ENCODE measurements around the gene METAP1D.

The METAP1D gene

DNA sequence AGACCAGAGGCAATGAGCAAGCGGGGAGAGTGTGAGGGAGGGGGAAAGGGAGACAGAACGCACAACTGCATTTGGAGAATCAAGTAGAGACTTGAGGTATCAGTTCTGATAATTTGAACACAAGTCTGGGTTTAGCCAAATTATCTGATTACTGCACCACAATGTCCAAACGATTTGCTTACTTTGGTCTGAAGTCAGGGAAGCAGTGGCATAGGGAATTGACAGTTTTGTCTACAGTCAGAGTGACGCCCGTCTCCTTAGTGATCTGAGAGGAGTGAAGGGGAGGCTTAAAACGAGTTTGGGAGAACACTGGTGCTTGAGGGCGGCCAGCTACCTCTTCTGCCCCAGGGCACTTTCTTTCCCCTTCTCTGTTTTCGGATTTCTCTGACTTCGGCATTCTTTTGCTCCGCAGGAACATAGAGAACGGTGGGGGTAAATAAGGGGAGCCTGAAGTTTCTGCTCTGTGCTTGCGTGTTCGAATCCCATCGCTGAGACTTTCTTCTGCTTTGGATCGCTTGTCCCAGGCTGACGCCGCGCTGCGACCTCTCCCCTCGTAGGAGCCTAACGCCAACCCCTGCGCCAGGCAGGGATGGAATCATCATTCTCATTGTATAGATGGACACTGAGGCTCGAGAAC, 105.8 kb downstream of the METAP1D start:
- Histone ChIP-seq H3K9ac (ENCODE audit: low read length) (no peak overlapping the region), H3K9me3 (ENCODE audit: insufficient read depth, low read length) (no peaks in the 10 kb centered on the region), H2AFZ (ENCODE audit: low read depth, low read length, severe bottlenecking) (no peak overlapping the region), H3K4me2 (ENCODE audit: low read depth, low read length, poor library complexity, severe bottlenecking) (no peak overlapping the region), H3K79me2 (ENCODE audit: insufficient read depth, low read length) (no peaks in the 10 kb centered on the region), H3K36me3 (ENCODE audit: low read length) (no peaks in the 10 kb centered on the region), H3K27me3 (ENCODE audit: low read length) (no peaks in the 10 kb centered on the region), H3F3A (ENCODE audit: insufficient read depth) (peaks cover 8% of the 10 kb centered on the region; the same call in 1 of the 2 replicates), H3K27ac (ENCODE audit: low read depth, low read length) (no peak overlapping the region), H3K4me3 (ENCODE audit: insufficient read depth, low read length, poor library complexity, severe bottlenecking) (no peak overlapping the region), H4K20me1 (ENCODE audit: low read depth, low read length) (no peaks in the 10 kb centered on the region), H3K9me2 (replicated peaks; ENCODE audit: insufficient read depth, low read length) (no peaks in the 10 kb centered on the region)
- TF ChIP-seq EZH2phosphoT487 (conservative IDR thresholded peaks at IDR 0.05; ENCODE audit: low read length): no peak
- TF ChIP-seq, protein P1, sequence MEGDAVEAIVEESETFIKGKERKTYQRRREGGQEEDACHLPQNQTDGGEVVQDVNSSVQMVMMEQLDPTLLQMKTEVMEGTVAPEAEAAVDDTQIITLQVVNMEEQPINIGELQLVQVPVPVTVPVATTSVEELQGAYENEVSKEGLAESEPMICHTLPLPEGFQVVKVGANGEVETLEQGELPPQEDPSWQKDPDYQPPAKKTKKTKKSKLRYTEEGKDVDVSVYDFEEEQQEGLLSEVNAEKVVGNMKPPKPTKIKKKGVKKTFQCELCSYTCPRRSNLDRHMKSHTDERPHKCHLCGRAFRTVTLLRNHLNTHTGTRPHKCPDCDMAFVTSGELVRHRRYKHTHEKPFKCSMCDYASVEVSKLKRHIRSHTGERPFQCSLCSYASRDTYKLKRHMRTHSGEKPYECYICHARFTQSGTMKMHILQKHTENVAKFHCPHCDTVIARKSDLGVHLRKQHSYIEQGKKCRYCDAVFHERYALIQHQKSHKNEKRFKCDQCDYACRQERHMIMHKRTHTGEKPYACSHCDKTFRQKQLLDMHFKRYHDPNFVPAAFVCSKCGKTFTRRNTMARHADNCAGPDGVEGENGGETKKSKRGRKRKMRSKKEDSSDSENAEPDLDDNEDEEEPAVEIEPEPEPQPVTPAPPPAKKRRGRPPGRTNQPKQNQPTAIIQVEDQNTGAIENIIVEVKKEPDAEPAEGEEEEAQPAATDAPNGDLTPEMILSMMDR (IDR thresholded peaks at IDR 0.05; ENCODE audit: insufficient read depth, low read length, poor library complexity, severe bottlenecking): no peak

GRCh38 chr2:172106108-172106961, 106.6 kb downstream of the METAP1D start:
- no peak overlapping the region for H2AFZ ChIP-seq (ENCODE audit: low read depth, low read length, severe bottlenecking)
- H3K79me2 ChIP-seq (ENCODE audit: insufficient read depth, low read length): no peaks in the 10 kb centered on the region
- TF ChIP-seq EZH2phosphoT487 (conservative IDR thresholded peaks at IDR 0.05; ENCODE audit: low read length): no peak
- TF ChIP-seq, protein P1 (IDR thresholded peaks at IDR 0.05; ENCODE audit: insufficient read depth, low read length, poor library complexity, severe bottlenecking): no peak
- H4K20me1 ChIP-seq (ENCODE audit: low read depth, low read length): no peaks in the 10 kb centered on the region
- H3K27me3 ChIP-seq (ENCODE audit: low read length): no peaks in the 10 kb centered on the region
- no peak overlapping the region for H3K4me2 ChIP-seq (ENCODE audit: low read depth, low read length, poor library complexity, severe bottlenecking)
- no peaks in the 10 kb centered on the region for H3K9me3 ChIP-seq (ENCODE audit: insufficient read depth, low read length)
- H3F3A ChIP-seq (ENCODE audit: insufficient read depth): peaks cover 8% of the 10 kb centered on the region; the same call in 1 of the 2 replicates
- H3K4me3 ChIP-seq (ENCODE audit: insufficient read depth, low read length, poor library complexity, severe bottlenecking): no peak overlapping the region
- H3K9ac ChIP-seq (ENCODE audit: low read length): no peak overlapping the region
- no peak overlapping the region for H3K27ac ChIP-seq (ENCODE audit: low read depth, low read length)
- H3K9me2 ChIP-seq (replicated peaks; ENCODE audit: insufficient read depth, low read length): no peaks in the 10 kb centered on the region
- H3K36me3 ChIP-seq (ENCODE audit: low read length): no peaks in the 10 kb centered on the region

DNA sequence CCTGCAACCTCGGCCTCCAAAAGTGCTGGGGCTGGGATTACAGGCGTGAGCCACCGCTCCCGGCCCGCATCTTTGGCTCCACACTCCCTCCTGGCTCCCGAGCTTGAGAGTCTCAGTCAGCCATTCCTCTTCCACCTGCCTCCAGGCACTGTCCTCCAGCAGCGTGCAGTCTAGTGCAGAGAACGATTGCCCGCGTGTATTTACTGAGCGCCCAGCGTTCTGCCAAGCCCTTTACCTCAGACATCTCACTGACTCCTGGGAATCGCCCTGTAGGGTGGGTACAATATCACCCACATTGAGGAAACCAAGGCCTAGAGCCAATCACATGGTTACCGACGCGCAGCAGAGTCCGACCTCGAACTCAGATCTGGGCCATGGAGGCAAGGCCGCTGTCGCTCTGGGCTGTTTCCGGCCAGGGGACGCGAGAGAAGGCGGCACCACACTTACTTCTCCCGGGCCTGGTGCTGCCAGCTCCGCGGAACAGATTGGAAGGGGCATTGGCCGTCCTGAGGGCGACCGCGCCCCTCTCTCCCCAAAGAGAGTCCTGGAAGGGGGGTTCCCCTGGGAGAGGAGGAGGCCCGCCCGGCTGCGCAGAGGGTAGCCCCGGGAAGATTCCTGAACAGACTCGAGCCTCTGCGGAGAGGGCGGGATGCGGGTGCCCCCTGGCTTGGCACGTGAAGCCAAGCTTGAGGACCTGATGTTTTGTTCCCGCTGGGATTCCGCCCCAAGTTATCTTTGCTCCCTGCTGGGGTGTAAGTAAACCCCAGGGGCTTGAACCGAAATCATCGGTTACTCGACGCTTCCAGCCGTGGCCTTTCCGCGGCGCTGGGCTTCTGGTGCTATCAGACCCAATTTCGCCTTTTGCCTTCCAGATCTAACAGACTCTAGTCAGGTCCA, 108.2 kb downstream of the METAP1D start:
- no peak overlapping the region for H2AFZ ChIP-seq (ENCODE audit: low read depth, low read length, severe bottlenecking)
- no peaks in the 10 kb centered on the region for H3K9me3 ChIP-seq (ENCODE audit: insufficient read depth, low read length)
- no peak overlapping the region for H3K27ac ChIP-seq (ENCODE audit: low read depth, low read length)
- no peaks in the 10 kb centered on the region for H3K36me3 ChIP-seq (ENCODE audit: low read length)
- no peaks in the 10 kb centered on the region for H4K20me1 ChIP-seq (ENCODE audit: low read depth, low read length)
- no peak overlapping the region for H3K4me3 ChIP-seq (ENCODE audit: insufficient read depth, low read length, poor library complexity, severe bottlenecking)
- peaks cover 8% of the 10 kb centered on the region; the same call in 1 of the 2 replicates for H3F3A ChIP-seq (ENCODE audit: insufficient read depth)
- no peaks in the 10 kb centered on the region for H3K9me2 ChIP-seq (replicated peaks; ENCODE audit: insufficient read depth, low read length)
- H3K27me3 ChIP-seq (ENCODE audit: low read length): no peaks in the 10 kb centered on the region
- no peak overlapping the region for H3K9ac ChIP-seq (ENCODE audit: low read length)
- TF ChIP-seq EZH2phosphoT487 (conservative IDR thresholded peaks at IDR 0.05; ENCODE audit: low read length): no peak
- TF ChIP-seq, protein P1 (IDR thresholded peaks at IDR 0.05; ENCODE audit: insufficient read depth, low read length, poor library complexity, severe bottlenecking): no peak
- no peaks in the 10 kb centered on the region for H3K79me2 ChIP-seq (ENCODE audit: insufficient read depth, low read length)
- H3K4me2 ChIP-seq (ENCODE audit: low read depth, low read length, poor library complexity, severe bottlenecking): no peak overlapping the region
